ENCODE results near the gene NEGR1.
"Not testable (repeated sequence)": the region's sequence is repeated elsewhere in the genome, so short reads cannot be mapped to it uniquely, and the experiment has no call there.

Gene NEGR1

GRCh38 chr1:71921935-71922559, 360.3 kb downstream of the NEGR1 start:
- no peak for DNase-seq

DNA sequence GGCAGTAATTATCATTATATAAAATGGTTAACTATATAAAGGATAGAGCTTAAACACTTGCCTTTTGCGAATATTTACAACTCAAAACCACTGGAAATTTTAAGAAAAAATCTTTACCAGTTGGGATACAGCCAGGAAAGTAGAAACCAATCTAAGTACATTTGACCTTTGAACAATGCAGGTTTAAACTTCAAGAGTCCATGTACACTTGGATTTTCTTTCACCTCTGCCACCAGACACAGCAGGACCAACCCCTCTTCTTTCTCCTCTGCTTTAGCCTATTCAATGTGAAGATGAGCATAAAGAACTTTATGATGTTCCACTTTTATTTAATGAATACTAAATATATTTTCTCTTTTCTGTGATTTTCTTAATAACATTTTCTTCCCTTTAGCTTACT, 361.1 kb downstream of the NEGR1 start:
- DNase-seq = no peak

GRCh38 chr1:71920556-71920955, 361.8 kb downstream of the NEGR1 start:
- DNase-seq = no peak

GRCh38 chr1:71919811-71920509, 362.4 kb downstream of the NEGR1 start:
- no peak for DNase-seq

DNA sequence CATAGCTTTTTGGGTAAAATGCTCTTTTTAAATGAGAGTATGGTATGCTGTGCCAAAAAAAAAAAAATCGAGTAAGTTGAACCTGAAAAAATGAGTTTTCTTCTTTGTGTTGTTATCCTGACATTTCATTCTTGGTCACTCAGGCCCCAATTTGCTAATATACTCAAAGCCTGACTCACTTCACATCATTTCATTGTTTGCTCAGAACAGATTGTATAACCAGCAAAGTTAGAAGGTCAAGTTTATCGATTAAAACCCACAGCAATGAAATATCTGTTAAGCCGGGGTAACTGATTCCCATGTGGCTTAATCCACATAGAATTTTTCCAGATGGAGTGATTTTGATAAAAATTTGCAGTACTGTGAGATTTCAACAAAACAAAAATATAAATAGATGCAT, 363.7 kb downstream of the NEGR1 start:
- DNase-seq = no peak

- no peak for DNase-seq
Observed at GRCh38 chr1:71916894-71917293, 365.4 kb downstream of the NEGR1 start.

DNA sequence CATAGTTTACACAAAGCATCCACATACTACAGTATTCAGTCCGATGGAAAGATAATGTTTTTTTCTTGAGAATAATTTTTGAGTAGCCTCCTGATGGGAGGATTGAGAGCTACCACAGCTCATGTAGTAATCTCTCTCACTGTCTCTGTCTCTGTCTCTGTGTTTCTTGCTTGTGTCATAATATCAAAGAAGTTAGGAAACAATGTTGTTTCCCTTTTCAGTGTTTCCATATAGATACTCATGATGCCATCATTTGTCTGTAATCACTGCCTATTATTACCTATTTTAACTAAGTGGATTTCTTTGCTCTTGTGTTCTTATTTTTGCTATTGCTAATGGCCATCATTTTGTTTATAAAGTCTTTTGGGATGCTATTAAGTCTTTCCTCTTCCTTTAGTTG, 367.7 kb downstream of the NEGR1 start:
- DNase-seq = no peak

- DNase-seq = no peak
Observed at GRCh38 chr1:71908871-71909390, 373.4 kb downstream of the NEGR1 start.

GRCh38 chr1:71908303-71908702, 374.0 kb downstream of the NEGR1 start:
- no peak for DNase-seq

DNA sequence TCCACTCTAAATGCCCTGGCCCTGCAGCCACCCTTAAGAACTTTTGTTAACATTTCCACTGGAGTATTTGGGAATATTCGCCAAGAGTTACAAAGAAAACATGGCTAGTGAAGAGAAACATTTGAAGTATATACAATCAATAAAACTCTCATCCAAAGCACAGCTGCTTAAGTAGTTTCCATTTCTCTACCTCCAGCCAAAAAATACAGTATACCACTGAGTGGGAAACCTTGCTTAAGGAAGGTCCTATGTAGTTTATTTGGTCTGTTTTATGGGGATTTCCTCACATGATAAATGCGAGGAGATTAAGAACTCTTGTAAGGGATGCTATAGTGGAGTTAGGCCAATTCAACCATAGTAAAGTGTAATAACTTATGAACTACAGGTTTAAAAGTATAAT, 382.5 kb downstream of the NEGR1 start:
- no peak for DNase-seq

GRCh38 chr1:71888166-71888565, 394.2 kb downstream of the NEGR1 start:
- not testable (repeated sequence) for DNase-seq

DNA sequence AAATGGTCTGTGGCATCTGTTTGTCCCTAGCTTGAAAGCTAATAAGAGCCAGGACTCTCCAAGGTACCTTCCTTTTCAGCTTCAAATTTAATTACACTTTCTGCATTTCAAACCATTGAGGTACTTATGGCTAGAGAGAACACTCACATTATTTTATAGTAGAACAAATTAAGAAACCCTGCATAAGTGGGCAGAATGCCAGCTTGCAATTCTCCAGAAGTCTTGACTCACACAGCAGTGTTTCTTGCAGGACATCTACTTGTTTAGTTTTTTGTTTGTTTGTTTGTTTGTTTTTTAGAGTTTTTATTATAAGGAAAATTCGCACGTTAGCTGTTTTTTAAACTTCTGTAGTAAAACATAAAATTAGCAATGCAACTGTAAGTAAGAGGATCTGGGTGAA, 397.2 kb downstream of the NEGR1 start:
- DNase-seq = no peak

DNA sequence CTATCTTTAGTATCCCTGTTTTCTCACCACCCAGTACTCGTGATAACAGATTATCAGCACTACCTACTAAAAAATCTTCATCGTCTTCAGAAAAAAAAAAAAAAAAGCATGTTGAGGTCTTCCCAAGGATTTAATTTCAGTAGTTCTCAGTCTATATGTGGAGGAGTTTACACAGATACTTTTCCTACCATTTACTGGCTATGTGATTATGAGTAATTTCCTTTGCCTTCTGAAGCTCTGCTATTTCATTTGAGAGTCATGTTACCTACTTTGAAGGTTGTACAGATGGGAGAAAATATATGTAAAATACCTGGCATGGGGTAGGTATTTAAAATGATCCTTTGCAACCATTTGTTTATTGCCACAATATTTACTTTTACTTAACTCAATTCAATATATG, 399.7 kb downstream of the NEGR1 start:
- no peak for DNase-seq

- no peak for DNase-seq
Observed at GRCh38 chr1:71882226-71882625, 400.1 kb downstream of the NEGR1 start.

GRCh38 chr1:71881611-71882010, 400.7 kb downstream of the NEGR1 start:
- DNase-seq = no peak

GRCh38 chr1:71869326-71869725, 413.0 kb downstream of the NEGR1 start:
- no peak for DNase-seq

GRCh38 chr1:71862756-71863155, 419.6 kb downstream of the NEGR1 start:
- no peak for DNase-seq

- DNase-seq = no peak
Observed at GRCh38 chr1:71861022-71861421, 421.3 kb downstream of the NEGR1 start.

- DNase-seq = no peak
Observed at GRCh38 chr1:71859806-71860205, 422.5 kb downstream of the NEGR1 start.

DNA sequence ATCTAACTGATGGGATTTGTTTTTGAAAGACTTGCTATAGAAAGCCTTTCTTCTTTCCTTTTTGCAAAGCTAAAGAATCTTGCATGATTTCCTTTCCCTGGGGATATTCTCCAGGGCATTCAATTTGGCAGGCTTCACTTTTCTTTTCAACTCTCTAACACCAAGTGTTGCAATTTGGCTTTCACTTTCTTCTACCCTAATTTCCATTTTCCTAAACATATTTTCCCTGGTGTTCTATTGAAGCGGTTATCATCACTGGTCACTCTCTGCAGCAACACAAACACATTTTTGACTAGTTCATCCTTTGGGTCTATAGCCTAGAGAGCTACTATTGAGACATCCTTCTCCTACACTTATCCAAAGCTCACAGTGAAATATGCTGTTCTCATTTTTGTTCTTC, 424.5 kb downstream of the NEGR1 start:
- DNase-seq = no peak

DNA sequence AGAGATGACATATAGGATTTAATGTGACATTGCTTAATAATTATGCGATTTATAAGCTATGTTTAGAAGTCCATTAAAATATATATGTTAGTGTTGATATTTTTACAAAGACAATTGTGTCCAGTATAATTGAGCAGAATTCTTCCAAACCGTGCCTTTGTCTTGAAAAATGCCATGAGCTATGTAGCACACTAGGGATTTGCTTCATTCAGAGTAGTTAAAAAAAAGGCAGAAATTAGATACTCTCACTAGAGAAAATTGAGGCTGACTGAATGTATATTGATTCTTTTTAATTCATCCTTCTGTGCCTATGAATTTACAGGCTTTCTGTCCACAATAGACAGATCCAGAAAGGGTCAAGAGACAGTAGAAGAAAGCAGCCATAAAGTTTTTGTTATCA, 429.0 kb downstream of the NEGR1 start:
- no peak for DNase-seq

DNA sequence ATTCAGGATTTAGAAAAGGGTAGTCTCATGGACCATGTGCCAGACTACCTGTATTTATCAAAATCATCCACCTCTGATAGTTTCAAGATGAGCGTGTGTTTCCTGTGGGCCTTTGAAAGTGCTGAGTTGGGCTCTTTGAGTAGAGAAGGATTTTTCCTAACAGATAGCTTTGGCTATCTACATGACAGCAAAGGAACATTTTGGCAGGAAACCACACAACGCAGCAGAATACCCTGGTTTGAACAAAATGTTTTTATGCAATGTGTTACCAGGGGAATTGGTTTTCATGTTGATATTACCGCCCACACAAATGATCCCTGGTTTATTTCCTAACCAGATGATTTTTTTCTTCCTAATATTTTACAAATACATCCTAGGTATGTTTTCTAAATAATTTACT, 431.4 kb downstream of the NEGR1 start:
- DNase-seq = no peak

DNA sequence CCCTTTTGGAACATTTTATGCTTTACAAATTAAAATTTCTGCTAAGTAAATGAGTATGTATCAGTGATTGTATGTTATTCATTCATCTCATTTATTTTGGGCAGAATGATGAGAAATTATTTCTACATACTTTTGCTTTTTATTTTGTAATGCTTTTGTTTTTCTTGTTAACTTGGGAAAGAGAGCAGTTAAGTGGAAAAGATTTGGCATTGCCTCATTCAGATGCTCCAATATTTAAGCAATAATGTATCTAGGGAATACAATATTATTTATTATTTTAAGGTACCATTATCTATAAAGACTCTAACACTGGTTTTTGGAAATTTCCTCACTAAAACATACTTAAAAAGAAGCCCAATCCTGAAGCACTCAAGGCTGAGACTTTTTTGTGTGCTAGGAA, 431.8 kb downstream of the NEGR1 start:
- DNase-seq = no peak

DNA sequence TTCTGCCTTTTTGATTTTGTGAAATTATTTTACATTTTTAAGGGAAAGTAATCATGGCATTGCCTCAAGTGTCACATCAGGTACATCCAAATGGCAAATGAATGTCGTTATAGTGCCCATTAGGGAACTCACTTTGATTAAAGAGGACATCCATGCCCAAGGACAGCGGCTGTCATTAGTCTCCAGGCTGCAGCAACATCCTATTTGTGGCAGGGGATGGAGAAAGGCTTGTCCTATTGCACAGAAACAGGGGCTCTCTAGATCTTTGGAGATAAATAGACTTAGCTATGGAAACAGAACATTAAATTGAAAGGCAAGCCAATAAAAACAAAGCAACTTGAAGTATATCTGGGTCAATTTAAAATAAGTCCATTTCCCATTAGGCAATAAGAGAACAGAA, 439.3 kb downstream of the NEGR1 start:
- DNase-seq = no peak

- DNase-seq = no peak
Observed at GRCh38 chr1:71839876-71840275, 442.5 kb downstream of the NEGR1 start.
